ENCODE measurements around the gene TANC1.

- no peak for TF ChIP-seq POLR2A (IDR thresholded peaks at IDR 0.05)
- no peak for TF ChIP-seq CTCF (IDR thresholded peaks at IDR 0.05)
These were observed 34.1 kb downstream of the TANC1 start for GRCh38 chr2:159002462-159003111.
